Measurements from ENCODE around the gene STAB1. TPM values are rescaled to one million over a fixed set of nuclear protein-coding genes. Genes with fewer than 3 reads are reported as not detected.

STAB1 gene
- total and polyA plus RNA-seq, 2 of the 13 experiments (the other 11 are each of a cell fraction or from before 2014, with no cell fraction given): 0.09 to 0.34 TPM

DNA sequence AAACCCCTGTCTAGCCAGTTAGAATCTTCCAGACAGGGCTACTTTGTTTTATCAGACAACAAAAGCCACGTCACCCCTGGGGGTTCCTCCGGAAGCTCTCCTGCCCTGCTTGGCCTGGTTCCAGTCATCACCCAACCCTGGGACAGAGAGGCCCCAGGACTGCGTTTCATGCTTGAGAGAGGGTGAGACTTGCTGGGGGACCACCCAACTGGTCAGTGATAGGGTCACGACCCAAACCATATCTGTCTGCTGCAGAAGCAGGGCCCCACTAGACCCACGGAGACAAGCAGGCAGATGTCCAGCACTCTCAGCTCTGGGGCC lies 37.3 kb downstream of the STAB1 start (continued):
- TF ChIP-seq, protein P1, sequence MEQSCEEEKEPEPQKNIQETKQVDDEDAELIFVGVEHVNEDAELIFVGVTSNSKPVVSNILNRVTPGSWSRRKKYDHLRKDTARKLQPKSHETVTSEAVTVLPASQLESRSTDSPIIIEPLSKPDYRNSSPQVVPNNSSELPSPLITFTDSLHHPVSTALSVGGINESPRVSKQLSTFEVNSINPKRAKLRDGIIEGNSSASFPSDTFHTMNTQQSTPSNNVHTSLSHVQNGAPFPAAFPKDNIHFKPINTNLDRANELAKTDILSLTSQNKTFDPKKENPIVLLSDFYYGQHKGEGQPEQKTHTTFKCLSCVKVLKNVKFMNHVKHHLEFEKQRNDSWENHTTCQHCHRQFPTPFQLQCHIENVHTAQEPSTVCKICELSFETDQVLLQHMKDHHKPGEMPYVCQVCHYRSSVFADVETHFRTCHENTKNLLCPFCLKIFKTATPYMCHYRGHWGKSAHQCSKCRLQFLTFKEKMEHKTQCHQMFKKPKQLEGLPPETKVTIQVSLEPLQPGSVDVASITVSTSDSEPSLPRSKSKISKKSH (CRISPR knock-in tag; IDR thresholded peaks at IDR 0.05; ENCODE audit: borderline replicate concordance): no peak
- TF ChIP-seq CC2D1A (CRISPR knock-in tag; IDR thresholded peaks at IDR 0.05): no peak
- TF ChIP-seq PHF5A (CRISPR knock-in tag; IDR thresholded peaks at IDR 0.05; ENCODE audit: low read depth, unreplicated experiment): no peak
- TF ChIP-seq SAP130 (CRISPR knock-in tag; IDR thresholded peaks at IDR 0.05; ENCODE audit: low read depth): peak; percentile 67; the same call in 1 of the 2 replicates
- TF ChIP-seq, protein P2, sequence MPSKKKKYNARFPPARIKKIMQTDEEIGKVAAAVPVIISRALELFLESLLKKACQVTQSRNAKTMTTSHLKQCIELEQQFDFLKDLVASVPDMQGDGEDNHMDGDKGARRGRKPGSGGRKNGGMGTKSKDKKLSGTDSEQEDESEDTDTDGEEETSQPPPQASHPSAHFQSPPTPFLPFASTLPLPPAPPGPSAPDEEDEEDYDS (CRISPR knock-in tag; IDR thresholded peaks at IDR 0.05): 0 out of 2 replicates have a peak, but pooled peaks have one; percentile 27
- TF ChIP-seq KLF9 (CRISPR knock-in tag; IDR thresholded peaks at IDR 0.05; ENCODE audit: low read depth): no peak
- TF ChIP-seq ZNF703 (CRISPR knock-in tag; IDR thresholded peaks at IDR 0.05; ENCODE audit: borderline replicate concordance): no peak
- TF ChIP-seq NFKBIZ (CRISPR knock-in tag; IDR thresholded peaks at IDR 0.05): no peak
- TF ChIP-seq HBP1 (CRISPR knock-in tag; IDR thresholded peaks at IDR 0.05; ENCODE audit: low read depth): no peak
- no peak; the same call in 1 of the 2 replicates for TF ChIP-seq ZNF687 (CRISPR knock-in tag; IDR thresholded peaks at IDR 0.05)
- TF ChIP-seq ASH2L (IDR thresholded peaks at IDR 0.05; ENCODE audit: insufficient read length, low read depth, low read length): peak; percentile 39
- TF ChIP-seq, protein P3, sequence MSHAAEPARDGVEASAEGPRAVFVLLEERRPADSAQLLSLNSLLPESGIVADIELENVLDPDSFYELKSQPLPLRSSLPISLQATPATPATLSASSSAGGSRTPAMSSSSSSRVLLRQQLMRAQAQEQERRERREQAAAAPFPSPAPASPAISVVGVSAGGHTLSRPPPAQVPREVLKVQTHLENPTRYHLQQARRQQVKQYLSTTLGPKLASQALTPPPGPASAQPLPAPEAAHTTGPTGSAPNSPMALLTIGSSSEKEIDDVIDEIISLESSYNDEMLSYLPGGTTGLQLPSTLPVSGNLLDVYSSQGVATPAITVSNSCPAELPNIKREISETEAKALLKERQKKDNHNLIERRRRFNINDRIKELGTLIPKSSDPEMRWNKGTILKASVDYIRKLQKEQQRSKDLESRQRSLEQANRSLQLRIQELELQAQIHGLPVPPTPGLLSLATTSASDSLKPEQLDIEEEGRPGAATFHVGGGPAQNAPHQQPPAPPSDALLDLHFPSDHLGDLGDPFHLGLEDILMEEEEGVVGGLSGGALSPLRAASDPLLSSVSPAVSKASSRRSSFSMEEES (CRISPR knock-in tag; IDR thresholded peaks at IDR 0.05): 0 out of 2 replicates have a peak, but pooled peaks have one; percentile 23
- 0 out of 2 replicates have a peak, but pooled peaks have one; percentile 27 for TF ChIP-seq ZBTB44 (CRISPR knock-in tag; IDR thresholded peaks at IDR 0.05)
- no peak for TF ChIP-seq RAD21 (CRISPR knock-in tag; IDR thresholded peaks at IDR 0.05)
- peak; percentile 50; the same call in 1 of the 2 replicates for TF ChIP-seq ZGPAT (CRISPR knock-in tag; IDR thresholded peaks at IDR 0.05)
- TF ChIP-seq GABPB1 (CRISPR knock-in tag; IDR thresholded peaks at IDR 0.05): peak; percentile 49; the same call in 1 of the 2 replicates
- no peak for TF ChIP-seq ZNF883 (CRISPR knock-in tag; IDR thresholded peaks at IDR 0.05; ENCODE audit: not compliant biosample characterization)

Data from HepG2 (cell line).